ENCODE data around the gene TMEM200A.

Gene TMEM200A

DNA sequence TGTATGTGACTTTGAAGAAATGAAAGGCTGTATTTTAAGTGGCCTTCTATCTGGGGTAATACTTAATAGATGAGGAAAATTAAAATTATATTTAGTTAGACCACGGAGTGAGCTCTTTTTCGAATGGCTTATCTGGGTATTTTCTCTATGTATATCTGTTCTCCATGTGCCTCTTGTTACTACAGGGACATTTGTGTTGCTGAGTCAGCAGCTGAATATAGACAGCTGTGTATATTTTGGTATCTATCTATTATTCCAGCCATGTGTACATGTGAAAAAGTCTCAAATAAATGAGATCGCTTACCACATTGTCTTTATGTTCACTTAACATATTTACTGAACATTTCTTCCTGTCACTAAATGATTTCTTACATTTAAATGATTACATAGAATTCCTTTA lies 57.2 kb downstream of the TMEM200A start:
- no peak for DNase-seq (ENCODE audit: low read depth in 3 of 3, low spot score in 1 of 3)

DNA sequence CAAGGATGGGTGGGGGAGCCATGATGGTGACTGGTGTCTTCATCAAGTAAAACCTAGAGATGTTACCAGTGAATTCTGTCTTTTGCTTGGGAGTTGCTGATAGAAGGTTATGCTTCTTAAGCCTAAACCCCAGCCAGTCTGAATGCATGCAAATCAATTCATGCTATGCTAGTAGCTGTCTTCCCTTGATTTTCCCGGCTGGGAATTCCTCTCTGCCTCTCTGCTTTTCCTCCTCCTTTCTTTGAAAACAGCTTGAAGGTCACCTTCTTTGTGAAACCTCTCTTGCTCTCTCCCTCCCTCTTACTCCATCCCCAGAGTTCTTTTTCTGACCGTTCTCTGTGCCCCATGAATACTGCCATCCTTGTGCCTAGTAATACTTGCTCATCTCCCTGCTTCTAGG lies 58.9 kb downstream of the TMEM200A start:
- no peak for DNase-seq (ENCODE audit: low read depth in 3 of 3, low spot score in 1 of 3)

DNA sequence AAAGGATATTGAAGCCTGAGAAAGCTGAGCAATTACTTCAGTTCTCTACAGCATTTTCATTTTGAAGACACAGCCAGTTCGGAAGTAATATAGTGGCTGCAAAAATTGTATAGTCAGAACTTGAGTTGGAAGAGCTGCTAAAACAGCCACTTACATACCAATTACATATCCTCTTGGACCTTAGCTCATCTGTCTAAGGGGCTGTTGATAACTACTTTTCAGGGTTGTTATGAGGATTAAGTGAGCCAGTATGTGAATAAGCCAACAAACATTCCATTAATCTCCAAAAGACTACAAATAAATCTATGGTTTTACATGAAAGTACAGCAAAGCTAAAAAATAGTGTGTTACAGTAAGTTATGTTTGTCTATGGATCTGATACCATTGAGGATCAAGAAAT lies 59.7 kb downstream of the TMEM200A start:
- no peak for DNase-seq (ENCODE audit: low read depth in 3 of 3, low spot score in 1 of 3)

DNA sequence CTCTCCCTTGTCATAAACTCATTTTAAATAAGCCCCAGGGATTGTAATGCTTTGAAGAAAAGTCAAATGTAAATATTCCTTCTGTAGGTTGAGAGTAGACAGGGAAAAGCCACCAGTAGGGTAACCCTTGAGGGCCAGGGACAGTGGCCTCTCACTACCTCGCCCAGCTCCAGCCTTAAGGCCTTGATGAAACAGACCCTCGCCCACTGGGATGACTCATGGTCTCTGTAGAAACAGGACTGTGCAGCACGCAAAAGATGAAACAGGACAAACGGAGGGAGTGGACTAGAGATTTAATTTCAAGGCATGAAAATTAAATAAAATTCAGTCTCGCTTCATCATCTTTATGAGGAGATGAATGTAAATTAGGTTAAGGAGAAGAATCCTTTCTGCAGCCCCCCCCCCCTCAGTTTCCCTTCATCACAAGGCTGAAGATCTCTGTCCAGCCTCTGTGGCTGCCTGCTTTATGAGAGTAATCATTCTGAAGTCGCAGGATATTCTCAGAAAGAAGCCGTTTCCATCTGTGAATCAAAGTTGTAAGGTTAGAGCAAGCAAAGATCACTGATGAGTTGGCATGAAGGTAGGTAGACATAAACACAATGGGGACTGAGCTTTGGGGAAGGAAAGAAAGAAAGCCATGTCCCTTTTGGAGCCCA lies 60.4 kb downstream of the TMEM200A start:
- no peak for DNase-seq (ENCODE audit: low read depth in 3 of 3, low spot score in 1 of 3)

DNA sequence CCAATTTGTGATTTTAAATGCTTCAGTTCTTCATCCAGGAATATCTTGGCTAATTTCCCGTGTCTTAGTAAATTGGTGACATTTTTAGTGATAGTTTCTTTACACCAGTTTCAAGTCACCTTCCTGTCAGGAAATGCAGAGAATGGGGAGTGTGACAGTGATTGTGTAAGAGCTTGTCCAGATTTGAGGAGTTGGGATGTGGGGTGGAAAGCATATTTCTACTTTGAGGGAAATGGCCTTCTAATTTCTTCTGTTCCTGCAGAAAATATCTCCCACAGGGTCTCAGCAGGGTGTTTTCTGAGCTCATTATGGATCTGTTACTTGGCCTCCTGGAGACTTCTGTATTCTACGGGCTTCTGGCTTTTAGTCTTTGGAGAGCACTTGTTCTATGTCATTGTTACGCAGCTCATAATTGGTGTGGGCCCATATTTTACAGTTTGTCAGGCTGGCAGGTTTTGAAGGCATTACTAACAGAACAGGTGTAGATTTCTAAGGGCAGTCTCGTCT lies 65.6 kb downstream of the TMEM200A start:
- no peak for DNase-seq (ENCODE audit: low read depth in 3 of 3, low spot score in 1 of 3)

DNA sequence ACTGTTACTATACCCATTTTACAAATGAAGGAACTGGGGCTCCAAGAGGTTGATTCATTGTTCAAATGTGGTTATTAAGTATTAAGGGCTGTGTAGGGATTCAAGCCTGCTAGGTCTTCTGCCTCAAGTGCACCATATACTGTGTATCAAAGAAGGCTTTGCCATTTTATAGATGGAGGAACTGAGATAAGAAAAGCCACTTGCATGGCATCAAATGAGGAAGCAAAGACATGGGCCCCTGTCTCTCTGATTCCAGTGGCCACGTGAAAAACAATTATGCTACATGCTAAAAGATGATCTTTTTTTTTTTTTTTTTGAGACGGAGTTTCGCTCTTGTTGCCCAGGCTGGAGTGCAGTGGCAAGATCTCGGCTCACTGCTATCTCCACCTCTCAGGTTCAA lies 67.0 kb downstream of the TMEM200A start:
- no peak for DNase-seq (ENCODE audit: low read depth in 3 of 3, low spot score in 1 of 3)

DNA sequence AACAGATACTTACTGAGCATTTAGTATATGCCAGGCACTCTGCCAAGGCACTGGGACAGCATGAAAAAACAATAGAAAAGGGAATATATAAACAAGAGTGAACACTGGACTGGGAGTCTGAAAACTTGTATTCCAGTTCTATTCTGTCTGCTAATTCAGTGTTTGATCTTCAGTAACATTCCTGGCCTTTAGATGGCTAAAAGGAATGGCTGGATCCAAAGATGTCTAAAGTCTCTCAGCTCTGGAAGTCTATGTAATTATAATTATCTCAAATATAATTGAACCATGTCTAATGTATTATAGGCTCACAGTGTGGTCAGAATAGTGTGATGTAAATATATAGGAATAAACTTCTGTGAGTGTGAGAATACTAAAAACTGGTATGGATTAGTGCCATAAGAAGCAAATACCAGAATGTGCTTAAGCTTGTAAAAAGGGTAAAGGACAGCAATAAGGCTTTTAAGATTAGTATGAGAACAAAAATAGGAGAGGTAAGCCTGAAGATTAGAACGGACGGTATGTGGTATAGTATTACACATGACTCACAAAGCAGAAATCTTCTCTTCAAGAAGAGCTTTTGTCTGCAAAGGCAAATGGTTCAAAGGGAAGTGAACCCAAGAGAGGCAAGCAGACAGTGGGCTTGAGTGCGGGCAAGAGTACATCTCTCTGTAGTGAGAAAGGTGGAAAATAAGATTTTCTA lies 68.5 kb downstream of the TMEM200A start:
- DNase-seq (ENCODE audit: low read depth in 3 of 3, low spot score in 1 of 3): no peak

DNA sequence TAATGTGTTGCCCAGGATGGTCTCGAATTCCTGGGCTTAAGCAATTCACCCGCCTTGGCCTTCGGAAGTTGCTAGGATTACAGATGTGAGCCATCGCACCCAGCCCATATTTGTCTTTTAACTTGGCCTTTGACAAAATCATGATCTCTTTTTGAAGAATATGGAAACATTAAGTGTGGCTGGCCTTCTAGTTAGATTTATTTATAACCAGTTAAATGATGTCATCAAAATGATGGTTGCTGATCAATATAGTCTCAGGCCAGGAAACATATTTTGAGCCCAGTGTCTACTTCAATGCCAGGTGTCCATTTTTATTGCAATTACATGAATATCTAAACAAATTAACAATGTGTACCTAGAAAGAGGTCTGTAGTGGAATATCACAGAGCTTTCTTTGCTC lies 69.4 kb downstream of the TMEM200A start:
- DNase-seq (ENCODE audit: low read depth in 3 of 3, low spot score in 1 of 3): no peak

DNA sequence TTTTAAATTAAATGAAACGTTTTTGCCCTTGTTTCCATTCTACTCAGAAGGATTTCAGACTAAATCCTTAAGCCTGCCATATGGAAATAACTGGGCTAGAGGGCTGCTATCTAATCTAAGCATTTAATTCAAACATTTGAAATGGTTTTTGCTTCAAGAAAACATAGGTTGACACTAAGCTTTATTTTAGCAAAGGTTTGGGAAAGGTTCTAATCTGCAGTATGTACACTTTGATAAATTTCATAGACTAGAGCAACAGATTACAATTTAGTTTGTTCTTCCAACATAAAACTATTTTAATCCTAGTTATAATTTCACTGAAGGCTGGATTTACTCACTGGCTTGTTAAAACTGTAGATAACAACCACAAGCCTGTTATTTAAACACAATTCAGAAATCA lies 72.1 kb downstream of the TMEM200A start:
- no peak for DNase-seq (ENCODE audit: low read depth in 3 of 3, low spot score in 1 of 3)

DNA sequence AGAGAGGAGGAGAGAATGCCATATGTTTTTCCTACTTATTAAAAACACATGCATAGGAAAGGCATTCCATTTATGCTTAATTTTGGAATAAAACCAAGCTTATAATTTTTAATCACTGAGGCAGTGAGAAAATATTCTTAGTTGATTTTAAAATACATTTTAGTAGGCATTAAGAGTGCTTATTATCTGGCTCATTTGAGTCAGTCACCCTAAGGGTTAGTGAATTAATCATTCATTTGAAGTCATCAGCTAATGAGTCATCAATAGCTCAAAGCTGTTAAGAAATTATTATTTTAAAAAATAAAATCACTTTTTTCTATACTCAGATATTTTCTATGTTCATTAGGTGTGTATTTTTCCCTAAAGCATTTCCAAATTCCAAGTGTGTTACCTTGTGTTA lies 81.6 kb downstream of the TMEM200A start:
- no peak for DNase-seq (ENCODE audit: low read depth in 3 of 3, low spot score in 1 of 3)

DNA sequence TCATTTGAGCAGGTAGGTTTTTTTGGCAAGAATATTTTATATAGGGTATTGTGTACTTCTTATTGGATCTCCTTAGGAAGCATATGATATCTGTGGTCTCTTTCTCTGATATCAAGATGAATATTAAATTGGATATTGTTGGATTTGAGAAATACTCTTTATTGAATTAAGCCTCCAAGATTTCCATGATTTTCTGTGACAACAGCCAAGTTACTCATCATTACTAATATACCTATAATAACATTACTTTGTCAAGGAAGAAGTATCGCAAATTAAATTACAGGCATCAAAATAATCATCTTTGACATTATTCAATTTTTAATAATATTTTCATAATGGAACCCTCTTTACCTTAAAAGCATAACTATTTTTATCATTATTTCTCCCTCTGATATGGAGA lies 86.5 kb downstream of the TMEM200A start:
- no peak for DNase-seq (ENCODE audit: low read depth in 3 of 3, low spot score in 1 of 3)

DNA sequence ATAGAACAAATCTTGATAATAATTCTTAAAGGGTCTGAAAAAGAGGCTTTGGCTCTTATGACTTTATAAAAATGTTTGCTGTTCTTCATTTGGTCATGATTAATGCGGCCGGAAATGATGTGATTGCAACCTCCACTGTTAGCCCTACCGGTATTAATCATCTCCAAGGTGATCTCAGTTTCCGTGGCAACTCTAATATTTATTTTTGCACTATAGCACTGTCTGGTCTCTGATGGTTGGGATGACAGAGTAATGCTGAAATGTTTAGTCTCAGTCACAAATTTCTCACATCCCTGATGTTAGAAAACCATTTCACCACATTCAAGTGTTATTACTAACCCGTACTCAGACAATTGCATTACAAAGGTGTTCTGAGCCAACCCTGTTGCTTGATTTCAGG lies 87.4 kb downstream of the TMEM200A start:
- no peak for DNase-seq (ENCODE audit: low read depth in 3 of 3, low spot score in 1 of 3)

DNA sequence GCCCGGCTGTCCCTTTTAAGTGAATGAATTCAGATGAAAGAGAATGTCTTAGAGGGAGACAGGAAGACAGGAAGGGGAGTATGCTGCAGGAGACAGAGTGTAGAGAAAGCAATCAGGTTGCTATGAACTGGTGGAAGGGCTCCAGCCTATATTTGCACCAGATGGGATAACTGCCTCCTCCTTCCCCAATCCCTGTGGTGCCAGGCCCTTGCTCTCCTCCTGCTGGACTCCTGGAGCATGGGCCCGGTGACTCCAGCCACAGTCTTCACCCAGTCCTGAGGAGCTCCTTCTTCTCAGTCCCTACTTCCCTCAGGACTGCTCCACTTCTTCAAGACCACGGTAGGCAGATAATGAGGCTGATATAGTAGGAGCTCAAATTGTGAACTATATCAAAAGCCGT lies 91.8 kb downstream of the TMEM200A start:
- DNase-seq (ENCODE audit: low read depth in 3 of 3, low spot score in 1 of 3): no peak

DNA sequence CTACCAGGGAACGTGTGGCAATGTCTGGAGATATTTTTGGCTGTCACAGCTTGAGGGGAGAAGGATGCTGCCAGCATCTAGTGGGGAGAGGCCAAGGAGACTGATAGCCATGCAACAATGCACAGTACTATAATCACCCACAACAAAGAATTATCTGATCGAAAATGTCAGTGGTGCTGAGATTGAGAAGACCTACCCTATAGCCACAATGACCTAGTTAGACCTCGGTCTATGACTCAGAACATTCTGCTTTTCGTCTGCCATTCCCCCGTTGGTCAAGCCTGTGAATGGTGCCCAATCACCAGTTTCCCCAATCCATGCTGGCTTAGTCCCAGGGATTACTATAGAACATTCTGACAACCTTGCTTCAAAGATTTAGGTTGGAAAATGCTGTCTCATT lies 93.5 kb downstream of the TMEM200A start:
- DNase-seq (ENCODE audit: low read depth in 3 of 3, low spot score in 1 of 3): no peak

DNA sequence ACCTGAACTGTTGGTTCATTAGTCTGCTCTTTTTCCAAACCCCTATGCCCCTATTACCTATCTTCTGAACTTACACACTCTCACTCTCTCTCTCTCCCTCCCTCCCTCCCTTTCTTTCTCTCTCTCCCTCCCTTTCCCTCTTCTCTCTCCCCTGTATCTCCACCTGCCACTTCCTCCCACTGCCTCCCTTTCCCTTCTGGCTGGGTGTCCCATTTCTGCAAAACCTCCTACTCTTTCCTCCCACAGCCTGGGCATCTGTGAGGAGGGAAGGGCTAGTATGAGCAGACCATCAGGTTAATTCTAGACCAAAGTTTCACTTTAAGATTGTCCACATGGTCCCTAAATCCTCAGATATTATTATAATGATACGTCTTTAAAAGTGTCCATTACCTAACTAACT lies 95.1 kb downstream of the TMEM200A start:
- no peak for DNase-seq (ENCODE audit: low read depth in 3 of 3, low spot score in 1 of 3)

DNA sequence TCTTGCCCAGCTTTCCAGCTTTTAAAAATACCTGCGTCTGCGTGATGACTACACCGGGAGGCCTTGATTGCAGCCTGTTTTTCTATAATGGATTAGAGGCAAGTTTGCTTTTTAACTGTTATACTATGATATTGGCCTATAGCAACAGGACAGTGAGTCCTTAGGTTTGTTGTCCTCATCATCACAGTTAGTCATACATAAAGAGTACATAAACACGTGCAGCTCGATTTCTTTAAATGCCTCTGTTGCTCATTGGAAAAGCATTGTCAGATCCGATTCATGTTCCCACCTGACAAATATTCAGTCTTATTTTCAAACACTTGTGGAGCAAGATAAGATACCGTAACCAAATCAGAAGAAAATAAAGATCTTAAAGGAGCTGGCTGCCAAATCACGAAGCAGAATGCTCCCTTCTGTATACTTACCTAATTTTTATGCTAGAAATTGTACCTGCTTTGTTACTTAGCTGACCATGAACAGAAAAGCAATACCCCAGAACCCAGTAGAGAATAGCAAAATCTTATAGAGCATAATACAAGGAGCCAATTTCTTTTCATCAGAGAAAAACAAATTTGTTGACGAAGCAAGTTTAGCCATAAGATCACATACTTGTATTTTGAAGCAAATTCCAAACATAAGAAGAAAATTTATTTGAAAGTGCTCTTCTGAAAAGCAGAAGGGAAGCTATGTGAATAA lies 100.4 kb downstream of the TMEM200A start:
- no peak for DNase-seq (ENCODE audit: low read depth in 3 of 3, low spot score in 1 of 3)

DNA sequence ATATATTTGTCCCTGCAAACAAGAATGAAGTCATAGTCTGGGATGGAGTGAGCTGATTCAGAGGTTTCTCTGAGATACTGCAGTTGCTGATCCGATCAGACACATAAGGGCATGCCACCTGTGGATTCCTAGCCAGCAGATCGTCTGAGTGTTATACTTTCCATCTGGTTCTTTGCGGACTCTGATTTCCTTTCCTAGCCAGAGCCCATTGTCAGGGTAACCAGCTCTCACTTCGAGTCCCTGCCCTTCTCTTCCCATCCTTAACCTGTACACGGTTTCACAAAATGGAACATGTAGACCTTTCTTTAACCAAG lies 100.9 kb downstream of the TMEM200A start:
- DNase-seq (ENCODE audit: low read depth in 3 of 3, low spot score in 1 of 3): no peak

DNA sequence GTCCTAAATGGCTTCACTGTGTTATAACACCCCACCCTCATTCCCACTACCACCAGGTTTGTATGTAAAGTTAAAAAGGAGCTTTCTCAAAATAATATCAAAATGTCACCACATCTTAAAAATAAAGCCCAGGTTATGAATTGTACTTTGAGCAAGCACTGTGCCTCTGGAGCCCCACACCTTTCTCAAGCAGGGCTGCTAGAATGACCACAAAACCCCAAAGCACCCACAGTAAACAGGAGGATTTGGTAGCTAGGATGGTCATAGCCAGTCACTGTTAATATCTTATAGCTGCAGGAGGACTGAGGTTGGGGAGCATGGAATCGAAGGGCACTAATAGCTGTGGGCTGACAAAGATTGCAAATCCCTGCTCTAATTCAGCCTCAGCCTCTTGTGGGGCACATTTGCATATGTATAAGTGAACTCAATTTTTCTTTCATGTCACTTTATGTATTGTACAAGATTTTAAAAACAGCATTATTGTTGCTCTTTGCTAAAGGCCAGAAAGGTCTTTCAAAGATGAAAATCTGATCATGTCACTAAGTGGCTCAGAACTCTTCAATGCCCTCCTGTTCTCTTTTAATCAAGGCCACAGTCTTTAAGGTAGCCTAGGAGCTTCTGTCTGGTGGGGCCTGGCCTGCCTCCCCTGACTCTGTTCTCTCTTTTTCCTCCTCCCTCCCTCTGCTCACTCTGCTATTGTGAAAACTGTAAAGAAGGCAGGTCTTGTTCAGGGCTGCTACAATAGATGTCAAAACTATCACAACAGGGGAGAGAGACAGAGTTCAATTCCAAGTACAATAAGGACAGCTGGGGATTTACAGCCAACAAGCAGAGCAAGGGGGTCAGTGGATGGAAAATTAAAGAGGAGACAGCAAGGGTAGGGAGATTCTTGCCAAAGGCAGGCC lies 101.6 kb downstream of the TMEM200A start:
- DNase-seq (ENCODE audit: low read depth in 3 of 3, low spot score in 1 of 3): no peak

DNA sequence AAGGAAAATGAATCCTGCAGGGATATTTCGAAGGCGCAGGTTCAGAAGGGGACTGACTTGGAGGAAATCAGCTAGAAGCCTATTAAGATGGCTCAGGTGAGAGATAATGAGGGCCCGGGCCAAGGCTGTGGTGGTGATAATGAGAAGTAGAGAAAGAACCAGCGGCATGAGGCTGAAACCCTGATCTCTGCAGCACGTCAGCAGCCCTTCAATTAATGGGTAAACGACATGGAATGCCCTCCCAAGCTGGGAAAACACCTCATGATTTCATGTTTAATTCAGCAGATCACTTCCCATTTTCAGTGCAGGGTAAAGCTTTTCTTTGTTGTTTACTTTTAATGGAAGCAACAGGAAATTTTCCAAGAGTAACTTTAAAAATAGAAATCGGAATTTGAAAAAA lies 104.9 kb downstream of the TMEM200A start:
- no peak for DNase-seq (ENCODE audit: low read depth in 3 of 3, low spot score in 1 of 3)

DNA sequence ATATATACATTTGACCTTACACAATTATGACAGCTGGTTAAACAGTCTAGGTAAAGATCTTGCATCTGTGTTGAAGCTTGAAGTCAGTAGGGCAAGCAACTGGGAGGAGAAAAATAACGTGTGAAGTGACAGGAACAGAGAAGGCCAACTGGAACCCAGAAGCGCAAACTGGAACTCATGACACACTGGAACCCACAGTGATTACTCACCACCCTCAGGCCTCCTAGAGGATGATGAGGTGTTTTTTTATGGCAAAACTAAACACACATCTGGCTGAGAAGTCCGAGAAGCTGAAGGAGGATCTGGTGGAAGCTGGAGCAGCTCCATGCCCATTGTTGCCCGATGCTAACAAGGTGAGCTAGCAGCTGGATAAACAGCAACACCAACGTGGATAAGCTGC lies 108.1 kb downstream of the TMEM200A start:
- no peak for DNase-seq (ENCODE audit: low read depth in 3 of 3, low spot score in 1 of 3)

DNA sequence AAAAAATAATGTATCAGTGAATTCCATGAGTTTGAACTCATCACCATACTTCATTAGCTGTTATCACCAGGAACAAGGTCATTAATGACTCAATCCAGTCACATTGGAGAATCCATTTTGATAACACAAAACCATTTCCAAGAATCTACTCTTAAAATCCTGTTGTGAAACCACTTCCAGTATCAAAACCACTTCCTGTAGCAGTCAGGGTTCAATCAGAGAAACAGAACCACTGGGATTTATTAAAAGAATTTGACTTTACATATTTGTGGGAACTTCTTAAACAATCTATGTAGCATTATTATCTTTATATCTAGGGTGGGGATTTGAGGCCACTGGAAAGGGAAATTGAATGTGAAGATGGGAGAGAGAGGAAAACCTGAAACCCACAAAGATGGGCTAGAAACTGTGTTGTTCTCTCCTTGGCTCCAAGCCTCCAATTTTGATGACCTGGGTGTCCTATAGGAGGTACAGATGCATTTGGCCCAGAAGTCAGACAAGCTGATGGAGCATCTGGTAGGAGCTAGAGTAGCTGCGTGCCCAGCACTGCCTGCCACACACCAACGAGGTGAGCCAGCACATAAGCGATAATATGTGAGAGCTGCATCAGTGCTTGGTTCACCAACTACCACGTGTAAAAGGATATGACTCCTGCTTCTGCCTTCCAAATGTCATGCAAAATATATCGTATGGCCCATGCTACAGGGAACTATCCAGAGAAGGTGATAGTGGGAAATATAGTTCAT lies 117.0 kb downstream of the TMEM200A start:
- no peak for DNase-seq (ENCODE audit: low read depth in 3 of 3, low spot score in 1 of 3)

All from stimulated activated CD4-positive, alpha-beta T cell treated with anti-CD3 and anti-CD28 coated beads, TNF-alpha, amount 100 ng/mL, for 1 hour (primary cell).